ENCODE measurements around the gene AGPAT3. TPM values are rescaled to one million over a fixed set of nuclear protein-coding genes. Genes with fewer than 3 reads are reported as not detected.

AGPAT3 gene
- total RNA-seq, 4 donors from 2014 or later: 61.0 to 77.9 (median 69.4) TPM

- Histone ChIP-seq H3K9me3 (no peaks in the 10 kb centered on the region), H3K4me1 (peaks cover 30% of the 10 kb centered on the region), H3K36me3 (no peaks in the 10 kb centered on the region), H3K27me3 (no peaks in the 10 kb centered on the region), H3K27ac (no peak overlapping the region), H3K4me3 (no peak overlapping the region)
- peak in 1 of 2 donors; percentile 34 for DNase-seq (ENCODE audit: low spot score in 2 of 2)
- TF ChIP-seq POLR2AphosphoS5 (IDR thresholded peaks at IDR 0.05): no peak
- TF ChIP-seq POLR2A (IDR thresholded peaks at IDR 0.05): no peak
- no peak for TF ChIP-seq CTCF (IDR thresholded peaks at IDR 0.05)
- TF ChIP-seq EP300 (IDR thresholded peaks at IDR 0.05): no peak
- WGBS: 73% methylated on average over 9 of the region's 9 CpGs
Measured at GRCh38 chr21:43916076-43916475, 51.1 kb downstream of the AGPAT3 start.

- DNase-seq (ENCODE audit: low spot score in 2 of 2): peak; percentile 38 to 80
- Histone ChIP-seq H3K27me3 (no peaks in the 10 kb centered on the region), H3K36me3 (no peaks in the 10 kb centered on the region), H3K9me3 (no peaks in the 10 kb centered on the region), H3K4me3 (peak overlapping the region; percentile 40), H3K27ac (no peak overlapping the region), H3K4me1 (peaks cover 22% of the 10 kb centered on the region)
- 51% methylated on average over 35 of the region's 35 CpGs for WGBS
- TF ChIP-seq POLR2A (IDR thresholded peaks at IDR 0.05) (no peak), CTCF (IDR thresholded peaks at IDR 0.05) (no peak), POLR2AphosphoS5 (IDR thresholded peaks at IDR 0.05) (no peak), EP300 (IDR thresholded peaks at IDR 0.05) (no peak)
Measured at GRCh38 chr21:43916691-43917514, 51.9 kb downstream of the AGPAT3 start.

- Histone ChIP-seq H3K4me1 (peaks cover 30% of the 10 kb centered on the region), H3K27me3 (no peaks in the 10 kb centered on the region), H3K36me3 (no peaks in the 10 kb centered on the region), H3K9me3 (no peaks in the 10 kb centered on the region), H3K4me3 (no peak overlapping the region), H3K27ac (no peak overlapping the region)
- peak; percentile 15 to 28 for DNase-seq (ENCODE audit: low spot score in 2 of 2)
- TF ChIP-seq POLR2AphosphoS5 (IDR thresholded peaks at IDR 0.05): no peak
- no peak for TF ChIP-seq POLR2A (IDR thresholded peaks at IDR 0.05)
- no peak for TF ChIP-seq CTCF (IDR thresholded peaks at IDR 0.05)
- no peak for TF ChIP-seq EP300 (IDR thresholded peaks at IDR 0.05)
- WGBS: 69% methylated on average over 12 of the region's 12 CpGs
Measured at GRCh38 chr21:43917515-43918384, 52.7 kb downstream of the AGPAT3 start.

- DNase-seq (ENCODE audit: low spot score in 2 of 2): no peak
- peaks cover 37% of the 10 kb centered on the region for H3K4me1 ChIP-seq
- H3K27me3 ChIP-seq: no peaks in the 10 kb centered on the region
- no peak overlapping the region for H3K4me3 ChIP-seq
- TF ChIP-seq CTCF (IDR thresholded peaks at IDR 0.05): no peak
- TF ChIP-seq POLR2A (IDR thresholded peaks at IDR 0.05): no peak
- TF ChIP-seq POLR2AphosphoS5 (IDR thresholded peaks at IDR 0.05): no peak
- TF ChIP-seq EP300 (IDR thresholded peaks at IDR 0.05): no peak
- WGBS: 65% methylated on average over 9 of the region's 9 CpGs
- H3K27ac ChIP-seq: no peak overlapping the region
- no peaks in the 10 kb centered on the region for H3K9me3 ChIP-seq
- H3K36me3 ChIP-seq: no peaks in the 10 kb centered on the region
Measured at GRCh38 chr21:43918385-43918947, 53.4 kb downstream of the AGPAT3 start.

Data from suprapubic skin (tissue), 4 donors.